Muscle of leg (tissue), 11 donors: ENCODE measurements around the gene PCSK2. TPM values are rescaled to one million over a fixed set of nuclear protein-coding genes. Genes with fewer than 3 reads are reported as not detected.

Experiments
- DNase-seq: peaks from one replicate; pipeline ENCODE4 v3.0.0; 2013
- H3K27ac ChIP-seq: one replicate; pipeline ENCODE4 v1.5.1; 2013; ENCODE audit warnings: mild to moderate bottlenecking, low read length, control low read depth
- H3K27me3 ChIP-seq: one replicate; pipeline ENCODE4 v1.6.1; 2013; ENCODE audit warnings: low read length; ENCODE audit not compliant: control insufficient read depth, insufficient read depth
- H3K36me3 ChIP-seq: one replicate; pipeline ENCODE4 v1.6.1; 2013; ENCODE audit warnings: low read length; ENCODE audit not compliant: control insufficient read depth, insufficient read depth
- H3K4me1 ChIP-seq: one replicate; pipeline ENCODE4 v1.6.1; 2013; ENCODE audit warnings: low read length; ENCODE audit not compliant: control insufficient read depth, insufficient read depth
- H3K4me3 ChIP-seq: one replicate; pipeline ENCODE4 v1.5.1; 2013; ENCODE audit warnings: low read length, control low read depth
- H3K9me3 ChIP-seq: replicated peaks from 2 replicates; pipeline ENCODE4 v1.6.1; 2013; ENCODE audit warnings: low read depth, low read length; ENCODE audit not compliant: control insufficient read depth
- WGBS: methylation state at CpG from one replicate; pipeline ENCODE4 v1.1.5; 2013; ENCODE audit warnings: missing lambda C conversion rate; ENCODE audit not compliant: insufficient coverage; 5-methylcytosine and 5-hydroxymethylcytosine counted together
- polyA plus RNA-seq, 8 donors: library from polyadenylated mRNA; unstranded; fragments of 120-200 nt; gene quantifications; one replicate each; pipeline versions ENCODE4 v1.2.1 to v1.2.3, GENCODE V29; 2013; ENCODE audit warnings: inconsistent platforms in 1 of 8, low replicate concordance in 1 of 8; ENCODE audit not compliant: insufficient read length in 8 of 8, insufficient read depth in 1 of 8
- total RNA-seq: library from RNA; stranded (reverse); fragments of 120-200 nt; gene quantifications from one replicate; pipeline ENCODE4 v1.2.4, GENCODE V29; 2013

Gene PCSK2
- total and polyA plus RNA-seq, 9 donors, result 0.27 to 4.0 (median 0.82) TPM

- H3K27ac ChIP-seq, result no peak overlapping the region
- no peaks in the 10 kb centered on the region for H3K9me3 ChIP-seq
- H3K27me3 ChIP-seq, result no peaks in the 10 kb centered on the region
- H3K4me1 ChIP-seq, result peaks cover 10% of the 10 kb centered on the region
- DNase-seq, result no peak
- H3K36me3 ChIP-seq, result no peaks in the 10 kb centered on the region
- WGBS, result 83% methylated on average over 2 of the region's 3 CpGs
- H3K4me3 ChIP-seq, result no peak overlapping the region
These were observed 307.2 kb downstream of the PCSK2 start for GRCh38 chr20:17534077-17534476.
